GM23338 (cell line): ENCODE results near the gene EMD. TPM values are rescaled to one million over a fixed set of nuclear protein-coding genes. Genes with fewer than 3 reads are reported as not detected.

Source experiments
- ATAC-seq: fragments of 200-7000 bp; cut with Tn5 transposase; 3 replicates; pipeline ENCODE4 v1.9.1; 2020
- DNase-seq: peaks from one replicate; pipeline ENCODE4 v3.0.0-alpha.2; 2015; ENCODE audit warnings: low spot score
- H2AFZ ChIP-seq: fragments of 200-600 bp; sonication (generic); 2 replicates; pipeline ENCODE4 v1.8.0; 2016; ENCODE audit warnings: antibody characterized with exemption, mild to moderate bottlenecking, moderate library complexity
- H3F3A ChIP-seq: fragments of 200-600 bp; sonication (generic); replicated peaks from 2 replicates; pipeline ENCODE4 v1.8.0; 2017; ENCODE audit warnings: antibody characterized with exemption, mixed run types, low read depth
- H3K27ac ChIP-seq: fragments of 200-600 bp; sonication (generic); 2 replicates; pipeline ENCODE4 v1.6.1; 2016; ENCODE audit warnings: low read depth
- H3K27me3 ChIP-seq: fragments of 200-600 bp; sonication (generic); 2 replicates; pipeline ENCODE4 v1.8.0; 2016; ENCODE audit warnings: mild to moderate bottlenecking, mixed run types, moderate library complexity; ENCODE audit not compliant: insufficient read depth
- H3K36me3 ChIP-seq: fragments of 200-600 bp; sonication (generic); 2 replicates; pipeline ENCODE4 v1.8.0; 2016; ENCODE audit warnings: mild to moderate bottlenecking; ENCODE audit not compliant: insufficient read depth
- H3K4me1 ChIP-seq: fragments of 200-600 bp; sonication (generic); 2 replicates; pipeline ENCODE4 v1.8.0; 2016; ENCODE audit warnings: mild to moderate bottlenecking, moderate library complexity; ENCODE audit not compliant: insufficient read depth
- H3K4me2 ChIP-seq: fragments of 200-600 bp; sonication (generic); 2 replicates; pipeline ENCODE4 v1.7.1; 2017; ENCODE audit warnings: mixed run types
- H3K4me3 ChIP-seq: fragments of 200-600 bp; sonication (generic); 2 replicates; pipeline ENCODE4 v1.6.1; 2016; ENCODE audit warnings: mixed run types
- H3K79me2 ChIP-seq: fragments of 200-600 bp; sonication (generic); replicated peaks from 2 replicates; pipeline ENCODE4 v1.8.0; 2017; ENCODE audit warnings: mild to moderate bottlenecking; ENCODE audit not compliant: insufficient read depth
- H3K9me2 ChIP-seq: fragments of 200-600 bp; sonication (generic); 2 replicates; pipeline ENCODE4 v1.8.0; 2017; ENCODE audit not compliant: insufficient read depth
- H4K20me1 ChIP-seq: fragments of 200-600 bp; sonication (generic); replicated peaks from 2 replicates; pipeline ENCODE4 v1.8.0; 2017; ENCODE audit warnings: mild to moderate bottlenecking; ENCODE audit not compliant: insufficient read depth
- H3K27ac Mint-ChIP-seq: 2 replicates; pipeline ENCODE4 v1.8.0; 2020; ENCODE audit warnings: inconsistent platforms, mild to moderate bottlenecking, moderate library complexity, mixed read lengths
- H3K27me3 Mint-ChIP-seq: 3 replicates; pipeline ENCODE4 v1.8.0; 2022; ENCODE audit warnings: low read depth, mild to moderate bottlenecking, moderate library complexity, mixed read lengths, inconsistent platforms; ENCODE audit not compliant: insufficient read depth, poor library complexity
- H3K36me3 Mint-ChIP-seq: 3 replicates; pipeline ENCODE4 v1.8.0; 2021; ENCODE audit warnings: low read depth, mild to moderate bottlenecking, inconsistent platforms, moderate library complexity, mixed read lengths
- H3K4me1 Mint-ChIP-seq: 3 replicates; pipeline ENCODE4 v1.8.0; 2020; ENCODE audit warnings: mild to moderate bottlenecking, inconsistent platforms, mixed read lengths
- H3K4me3 Mint-ChIP-seq: 3 replicates; pipeline ENCODE4 v1.8.0; 2021; ENCODE audit warnings: moderate library complexity, mild to moderate bottlenecking, inconsistent platforms, mixed read lengths
- H3K9me3 Mint-ChIP-seq: 3 replicates; pipeline ENCODE4 v1.8.0; 2020; ENCODE audit warnings: moderate library complexity, mild to moderate bottlenecking, inconsistent platforms, mixed read lengths
- EZH2 ChIP-seq: fragments of 200-600 bp; sonication (generic); IDR thresholded peaks from one replicate; pipeline ENCODE4 v1.8.0; 2017; ENCODE audit warnings: antibody characterized with exemption, mild to moderate bottlenecking, low read depth; ENCODE audit not compliant: unreplicated experiment
- EZH2phosphoT487 ChIP-seq: fragments of 200-600 bp; sonication (generic); IDR thresholded peaks from one replicate; pipeline ENCODE4 v1.8.1; 2018; ENCODE audit warnings: antibody characterized with exemption; ENCODE audit not compliant: unreplicated experiment
- JUNB ChIP-seq: IDR thresholded peaks from one replicate; pipeline ENCODE4 v1.6.1; 2016; ENCODE audit warnings: antibody characterized with exemption; ENCODE audit not compliant: unreplicated experiment
- POLR2AphosphoS5 ChIP-seq: IDR thresholded peaks from 2 replicates; pipeline ENCODE4 v1.6.1; 2016; ENCODE audit warnings: antibody characterized with exemption, low read depth
- ZNF114 ChIP-seq: fragments of 250-450 bp; sonication (Bioruptor Pico); IDR thresholded peaks from 2 replicates; pipeline ENCODE4 v1.5.0; 2020; ENCODE audit warnings: mild to moderate bottlenecking, moderate library complexity
- ZNF462 ChIP-seq: fragments of 250-450 bp; sonication (Bioruptor Pico); IDR thresholded peaks from 2 replicates; pipeline ENCODE4 v1.5.0; 2020; ENCODE audit warnings: mild to moderate bottlenecking, moderate library complexity
- polyA plus RNA-seq: library from polyadenylated mRNA; unstranded; fragments of >200 nt; fragmentation: Nextera tagmentation; extraction: Ambion mirVana; gene quantifications from 2 replicates; pipeline ENCODE4 v1.2.1, GENCODE V29; 2016
- total RNA-seq: library from RNA; depleted of rRNA; stranded (reverse); fragments of >200 nt; shearing (Covaris generic); gene quantifications from 2 replicates; pipeline ENCODE4 v1.2.3, GENCODE V29; 2014
- TF ChIP-seq, protein P1 (sequence below), 2 experiments: fragments of 200-600 bp in 1 of 2; sonication (generic) in 1 of 2; conservative IDR thresholded peaks; 2 replicates each; pipeline versions ENCODE4 v1.5.1 to v1.6.1; 2016 to 2017; ENCODE audit warnings: antibody characterized with exemption in 2 of 2, low read depth in 2 of 2, mild to moderate bottlenecking in 2 of 2, moderate library complexity in 1 of 2

EMD gene
- total and polyA plus RNA-seq, 2 experiments from 2014 or later: 74.2 to 78.6 TPM

DNA sequence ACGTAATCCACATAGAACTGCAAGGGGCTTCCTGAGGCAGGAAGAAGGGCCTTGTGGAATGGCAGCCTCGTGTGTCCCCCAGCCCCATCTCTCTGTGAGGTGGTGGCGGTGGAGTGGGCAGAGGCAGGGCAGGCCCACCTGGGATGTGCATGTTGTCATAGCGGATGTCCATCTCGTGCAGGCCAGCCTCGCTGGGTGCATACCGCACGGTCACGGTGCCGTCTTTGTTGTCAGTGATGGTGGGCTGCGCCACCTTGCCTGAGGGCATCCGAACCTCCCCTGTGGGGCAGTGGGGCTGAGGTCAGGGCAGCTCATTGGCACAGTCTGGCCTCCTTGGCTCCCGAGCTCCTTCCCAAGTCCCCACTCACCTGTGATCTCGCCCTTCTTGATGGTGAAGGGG lies 25.1 kb upstream of the EMD start (continued):
- TF ChIP-seq, protein P1, sequence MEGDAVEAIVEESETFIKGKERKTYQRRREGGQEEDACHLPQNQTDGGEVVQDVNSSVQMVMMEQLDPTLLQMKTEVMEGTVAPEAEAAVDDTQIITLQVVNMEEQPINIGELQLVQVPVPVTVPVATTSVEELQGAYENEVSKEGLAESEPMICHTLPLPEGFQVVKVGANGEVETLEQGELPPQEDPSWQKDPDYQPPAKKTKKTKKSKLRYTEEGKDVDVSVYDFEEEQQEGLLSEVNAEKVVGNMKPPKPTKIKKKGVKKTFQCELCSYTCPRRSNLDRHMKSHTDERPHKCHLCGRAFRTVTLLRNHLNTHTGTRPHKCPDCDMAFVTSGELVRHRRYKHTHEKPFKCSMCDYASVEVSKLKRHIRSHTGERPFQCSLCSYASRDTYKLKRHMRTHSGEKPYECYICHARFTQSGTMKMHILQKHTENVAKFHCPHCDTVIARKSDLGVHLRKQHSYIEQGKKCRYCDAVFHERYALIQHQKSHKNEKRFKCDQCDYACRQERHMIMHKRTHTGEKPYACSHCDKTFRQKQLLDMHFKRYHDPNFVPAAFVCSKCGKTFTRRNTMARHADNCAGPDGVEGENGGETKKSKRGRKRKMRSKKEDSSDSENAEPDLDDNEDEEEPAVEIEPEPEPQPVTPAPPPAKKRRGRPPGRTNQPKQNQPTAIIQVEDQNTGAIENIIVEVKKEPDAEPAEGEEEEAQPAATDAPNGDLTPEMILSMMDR (conservative IDR thresholded peaks at IDR 0.05; ENCODE audit: low read depth in 2 of 2): no peak
- TF ChIP-seq EZH2phosphoT487: no peak
- TF ChIP-seq JUNB: no peak
- TF ChIP-seq ZNF114 (CRISPR knock-in tag): no peak

DNA sequence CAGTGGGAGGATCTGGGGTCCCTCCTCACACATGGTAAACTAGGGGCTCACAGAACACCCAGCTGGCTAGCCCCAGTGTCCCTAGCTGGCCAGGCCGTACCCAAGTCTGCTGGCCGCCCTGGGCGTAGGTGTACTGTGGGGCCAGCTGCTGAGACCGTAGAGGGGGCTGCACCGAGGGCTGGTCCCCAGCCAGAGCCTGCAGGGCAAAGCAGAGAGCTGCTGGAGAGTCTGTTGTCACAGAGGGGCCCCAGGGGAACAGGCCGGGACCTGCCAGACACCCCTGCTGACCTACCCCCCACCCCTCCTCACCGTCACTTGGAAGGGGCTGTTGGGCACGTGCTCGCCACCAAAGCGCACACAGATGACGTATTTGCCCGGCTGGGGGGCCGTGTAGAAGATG lies 24.6 kb upstream of the EMD start:
- no peak for TF ChIP-seq JUNB
- H3K9me3 Mint-ChIP-seq: no peaks in the 10 kb centered on the region; the same call in 2 of the 3 replicates
- H2AFZ ChIP-seq: no peak overlapping the region
- no peaks in the 10 kb centered on the region; the same call in 2 of the 3 replicates for H3K4me1 Mint-ChIP-seq
- peaks cover 6% of the 10 kb centered on the region for H3F3A ChIP-seq
- DNase-seq (no peak), ATAC-seq (no peak)
- no peak overlapping the region for H3K27ac Mint-ChIP-seq
- no peaks in the 10 kb centered on the region for H3K4me1 ChIP-seq
- H4K20me1 ChIP-seq: no peaks in the 10 kb centered on the region
- H3K27ac ChIP-seq: no peak overlapping the region
- peaks cover 2% of the 10 kb centered on the region for H3K27me3 Mint-ChIP-seq
- H3K36me3 Mint-ChIP-seq: peaks cover 73% of the 10 kb centered on the region
- no peaks in the 10 kb centered on the region for H3K9me2 ChIP-seq
- no peak overlapping the region for H3K4me2 ChIP-seq
- H3K4me3 ChIP-seq: no peak overlapping the region
- H3K27me3 ChIP-seq: no peaks in the 10 kb centered on the region
- H3K79me2 ChIP-seq: no peaks in the 10 kb centered on the region
- peaks cover 17% of the 10 kb centered on the region for H3K36me3 ChIP-seq
- H3K4me3 Mint-ChIP-seq: no peak overlapping the region

DNA sequence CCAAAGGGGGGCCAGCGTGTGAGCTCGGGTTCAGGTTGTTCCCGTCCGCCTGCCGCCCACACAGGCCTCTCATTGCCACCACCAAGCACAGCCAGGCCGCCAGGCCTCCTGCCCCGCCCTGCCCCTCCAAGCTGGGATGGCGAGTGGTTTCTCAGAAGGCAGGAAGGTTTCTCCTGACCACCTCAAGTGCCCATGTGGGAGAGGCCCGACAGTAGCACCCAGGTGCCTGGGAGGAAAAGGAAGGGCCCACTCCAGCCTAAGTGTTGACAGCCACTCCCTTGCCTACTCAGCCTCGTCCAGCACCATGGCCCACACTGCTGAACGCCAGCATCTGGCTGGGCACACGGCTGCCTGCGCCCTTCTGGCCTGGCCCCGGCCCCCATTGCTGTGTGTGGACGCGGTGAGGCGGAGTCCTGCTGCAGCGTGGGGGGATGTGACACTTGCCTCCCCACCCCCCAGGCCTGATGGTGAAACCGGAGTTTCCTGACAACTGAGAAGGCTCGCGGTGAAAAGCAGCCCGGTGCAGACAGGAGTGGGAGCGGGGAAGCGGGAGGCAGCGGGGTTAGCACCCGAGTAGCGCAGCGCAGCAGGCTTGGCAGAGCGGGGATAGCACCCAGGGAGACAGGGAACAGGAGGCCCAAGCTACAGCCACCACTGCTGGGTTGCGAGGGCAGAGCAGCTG lies 23.9 kb upstream of the EMD start:
- Mint-ChIP-seq H3K27ac (no peak overlapping the region), H3K9me3 (no peaks in the 10 kb centered on the region; the same call in 2 of the 3 replicates)

DNA sequence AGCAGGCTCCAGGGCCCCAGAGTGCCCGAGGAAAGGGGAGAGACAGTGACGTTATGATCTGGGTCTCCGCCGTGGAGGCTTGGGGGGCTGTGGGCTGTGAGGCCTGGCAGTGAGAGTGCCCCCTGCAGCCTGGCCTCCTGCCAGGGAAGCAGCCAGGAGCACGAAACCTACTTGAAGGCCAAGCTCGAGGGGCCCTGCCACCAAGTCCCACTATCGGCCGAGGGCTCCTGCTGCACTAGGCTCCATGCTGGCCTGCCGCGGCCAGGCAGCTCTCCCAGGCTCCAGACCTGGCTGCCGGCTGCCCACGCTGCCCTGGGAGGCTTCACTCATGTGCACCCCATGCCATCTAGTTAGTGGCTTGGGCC lies 23.3 kb upstream of the EMD start:
- Mint-ChIP-seq H3K4me3 (no peak overlapping the region), H3K4me1 (no peaks in the 10 kb centered on the region; the same call in 2 of the 3 replicates), H3K27me3 (peaks cover 5% of the 10 kb centered on the region), H3K9me3 (no peaks in the 10 kb centered on the region; the same call in 2 of the 3 replicates), H3K36me3 (peaks cover 71% of the 10 kb centered on the region), H3K27ac (no peak overlapping the region)
- H3K4me2 ChIP-seq: no peak overlapping the region
- no peaks in the 10 kb centered on the region for H4K20me1 ChIP-seq
- no peak for DNase-seq
- H3K4me1 ChIP-seq: no peaks in the 10 kb centered on the region
- no peak for ATAC-seq
- no peaks in the 10 kb centered on the region for H3K79me2 ChIP-seq
- H3K27ac ChIP-seq: no peak overlapping the region
- H3K9me2 ChIP-seq: no peaks in the 10 kb centered on the region
- H3F3A ChIP-seq: peaks cover 6% of the 10 kb centered on the region
- no peak overlapping the region for H3K4me3 ChIP-seq
- H3K36me3 ChIP-seq: peaks cover 17% of the 10 kb centered on the region
- H3K27me3 ChIP-seq: no peaks in the 10 kb centered on the region
- no peak overlapping the region for H2AFZ ChIP-seq
- TF ChIP-seq ZNF462: no peak
- no peak for TF ChIP-seq EZH2phosphoT487
- TF ChIP-seq POLR2AphosphoS5: no peak

More for the DNA sequence above, 23.9 kb upstream of the EMD start:
- DNase-seq (no peak), ATAC-seq (no peak)
- Histone ChIP-seq H3K27me3 (no peaks in the 10 kb centered on the region), H3K79me2 (no peaks in the 10 kb centered on the region), H3K9me2 (no peaks in the 10 kb centered on the region), H3K4me1 (no peaks in the 10 kb centered on the region), H3K36me3 (peaks cover 17% of the 10 kb centered on the region), H3K4me2 (no peak overlapping the region), H2AFZ (no peak overlapping the region), H4K20me1 (no peaks in the 10 kb centered on the region), H3F3A (peaks cover 6% of the 10 kb centered on the region), H3K4me3 (no peak overlapping the region), H3K27ac (no peak overlapping the region)
- Mint-ChIP-seq H3K36me3 (peaks cover 72% of the 10 kb centered on the region), H3K4me1 (no peaks in the 10 kb centered on the region; the same call in 2 of the 3 replicates), H3K4me3 (no peak overlapping the region), H3K27me3 (peaks cover 2% of the 10 kb centered on the region)
- TF ChIP-seq POLR2AphosphoS5: no peak
- no peak for TF ChIP-seq EZH2
